CD4-positive, alpha-beta T cell (primary cell): ENCODE results near the gene TNC. TPM values are rescaled to one million over a fixed set of nuclear protein-coding genes. Genes with fewer than 3 reads are reported as not detected.

ENCODE experiments used
- ATAC-seq: fragments of 200-7000 bp; cut with Tn5 transposase; one replicate; pipeline ENCODE4 v1.10.0; 2022; ENCODE audit warnings: mild to moderate bottlenecking; ENCODE audit not compliant: poor library complexity
- CTCF ChIA-PET: fragments of 350-600 bp; sonication (Branson Sonifier 250); formaldehyde crosslinking; loops from one replicate; lab custom pipeline; 2021; ENCODE audit warnings: antibody characterized with exemption, inconsistent platforms; lab: Charles Lee
- POLR2A ChIA-PET: fragments of 350-600 bp; sonication (Branson Sonifier 250); formaldehyde crosslinking; loops from one replicate; lab custom pipeline; 2021; ENCODE audit warnings: antibody characterized with exemption, inconsistent platforms; lab: Charles Lee
- DNase-seq, 14 experiments: peaks; one replicate each; pipeline ENCODE4 v3.0.0-alpha.2; 2013 to 2020; ENCODE audit warnings: mixed read lengths in 2 of 14
- H3K27ac ChIP-seq, 2 donors: one replicate each; pipeline versions ENCODE4 v1.5.1 to v1.7.0; 2013; ENCODE audit warnings: low read length in 2 of 2, low read depth in 1 of 2, mild to moderate bottlenecking in 1 of 2
- H3K27me3 ChIP-seq, 2 experiments: 1 replicate in 1 of 2; 2 replicates in 1 of 2; pipeline versions ENCODE4 v1.6.1 to v1.7.0; 2013; ENCODE audit warnings: low read length in 2 of 2, control low read depth in 1 of 2, mild to moderate bottlenecking in 1 of 2, moderate library complexity in 1 of 2; ENCODE audit not compliant: insufficient read depth in 2 of 2, control insufficient read depth in 1 of 2
- H3K36me3 ChIP-seq: one replicate; pipeline ENCODE4 v1.6.1; 2013; ENCODE audit warnings: low read length, control low read depth; ENCODE audit not compliant: insufficient read depth
- H3K4me1 ChIP-seq: one replicate; pipeline ENCODE4 v1.6.1; 2013; ENCODE audit warnings: low read length, control low read depth; ENCODE audit not compliant: insufficient read depth
- H3K4me3 ChIP-seq: one replicate; pipeline ENCODE4 v1.5.1; 2013; ENCODE audit warnings: mild to moderate bottlenecking, low read length, moderate library complexity
- H3K9me3 ChIP-seq, 2 experiments: 1 replicate in 1 of 2; 2 replicates in 1 of 2; pipeline versions ENCODE4 v1.6.1 to v1.7.0; 2013; ENCODE audit warnings: low read length in 2 of 2, mild to moderate bottlenecking in 2 of 2, control low read depth in 1 of 2, moderate library complexity in 1 of 2; ENCODE audit not compliant: control insufficient read depth in 1 of 2, insufficient read depth in 1 of 2
- H3K27ac Mint-ChIP-seq: one replicate; pipeline ENCODE4 v1.8.0; 2020; ENCODE audit warnings: mixed read lengths
- H3K27me3 Mint-ChIP-seq: one replicate; pipeline ENCODE4 v1.8.0; 2021; ENCODE audit warnings: mixed read lengths
- H3K36me3 Mint-ChIP-seq: one replicate; pipeline ENCODE4 v1.8.0; 2021; ENCODE audit warnings: low read depth, mixed read lengths
- H3K4me1 Mint-ChIP-seq: one replicate; pipeline ENCODE4 v1.8.0; 2021; ENCODE audit warnings: low read depth, mixed read lengths
- H3K4me3 Mint-ChIP-seq: one replicate; pipeline ENCODE4 v1.8.0; 2020; ENCODE audit warnings: mild to moderate bottlenecking, mixed read lengths
- H3K9me3 Mint-ChIP-seq: one replicate; pipeline ENCODE4 v1.8.0; 2020; ENCODE audit warnings: mixed read lengths
- CTCF ChIP-seq: fragments of 200-600 bp; IDR thresholded peaks from one replicate; pipeline ENCODE4 v1.8.0; 2022; ENCODE audit warnings: antibody characterized with exemption, mild to moderate bottlenecking
- intact Hi-C, 2 experiments: fragments of 100-400 bp; cut with DNase I in 1 of 2; cut with micrococcal nuclease in 1 of 2; formaldehyde crosslinking; loops; one replicate each; pipeline versions ENCODE4 v1.15.1 to v1.9.0; 2023 to 2025; cut with DNase I, micrococcal nuclease
- total RNA-seq, 174 experiments: library from RNA in 2 of 174; stranded (reverse) in 2 of 174; gene quantifications; one replicate each; pipeline ENCODE4 v1.2.3 and lab custom pipeline; 2021 to 2026

The TNC gene
- total RNA-seq, 2 experiments from 2014 or later = 0.03 to 0.05 TPM

DNA sequence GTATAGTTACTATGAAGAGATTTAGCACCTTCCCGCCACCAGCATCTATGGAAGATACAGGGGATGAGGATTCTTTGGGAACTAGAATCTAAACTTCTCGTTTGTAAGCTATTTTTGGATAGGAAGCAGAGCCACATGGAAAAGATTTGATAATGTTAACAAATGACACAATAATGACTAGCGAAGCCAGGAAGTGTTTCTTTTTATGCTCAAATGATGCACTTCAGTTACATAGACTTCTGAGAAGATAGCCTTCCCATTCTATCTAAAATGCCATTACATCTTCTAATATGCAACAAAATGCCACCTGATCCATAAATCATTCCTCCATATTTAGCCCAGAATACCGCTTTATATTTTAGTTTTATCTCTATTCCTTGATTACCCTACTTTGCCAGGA lies 17.0 kb upstream of the TNC start:
- H3K9me3 ChIP-seq = no peaks in the 10 kb centered on the region
- no peak overlapping the region for H3K4me3 ChIP-seq
- no peak overlapping the region for H3K27ac Mint-ChIP-seq
- peaks cover 0 to 5% of the 10 kb centered on the region in 2 experiments for H3K27me3 ChIP-seq
- H3K4me1 ChIP-seq = no peaks in the 10 kb centered on the region
- ATAC-seq (no peak), DNase-seq (no peak)
- H3K4me1 Mint-ChIP-seq = no peaks in the 10 kb centered on the region
- peaks cover 20% of the 10 kb centered on the region for H3K27me3 Mint-ChIP-seq
- no peak overlapping the region for H3K27ac ChIP-seq
- H3K9me3 Mint-ChIP-seq = no peaks in the 10 kb centered on the region
- H3K36me3 Mint-ChIP-seq = no peaks in the 10 kb centered on the region
- intact Hi-C loops = no loop called here
- TF ChIP-seq CTCF = no peak
- ChIA-PET POLR2A (no interaction called here), CTCF (no interaction called here)
- H3K4me3 Mint-ChIP-seq = no peak overlapping the region
- no peaks in the 10 kb centered on the region for H3K36me3 ChIP-seq

- CTCF ChIA-PET = no interaction called here
- H3K27ac Mint-ChIP-seq = no peak overlapping the region
These were observed 15.7 kb upstream of the TNC start for GRCh38 chr9:115133649-115134048.

DNA sequence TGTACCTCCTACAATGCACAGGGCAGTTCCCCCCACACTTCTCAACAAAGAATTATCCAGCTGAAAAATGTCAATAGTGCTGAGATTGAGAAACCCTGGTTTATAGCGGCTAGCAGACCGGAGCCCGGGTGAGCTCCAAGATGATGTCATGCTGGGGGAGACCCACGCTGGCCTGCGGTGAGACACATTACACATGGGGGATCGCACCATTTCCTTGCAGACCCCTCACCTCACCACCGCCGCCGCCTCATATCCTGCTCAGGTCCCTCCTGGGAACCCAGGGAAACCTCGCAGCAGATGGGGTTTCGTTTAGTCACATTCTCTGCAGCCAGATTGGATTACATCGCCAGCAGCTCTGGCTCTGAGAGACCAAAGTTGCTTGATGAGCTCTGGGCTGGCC lies 14.7 kb upstream of the TNC start:
- no peak for TF ChIP-seq CTCF
- ChIA-PET POLR2A (no interaction called here), CTCF (no interaction called here)
- no peak for DNase-seq
- Mint-ChIP-seq H3K4me3 (no peak overlapping the region), H3K27me3 (peaks cover 21% of the 10 kb centered on the region), H3K27ac (no peak overlapping the region), H3K9me3 (no peaks in the 10 kb centered on the region), H3K4me1 (no peaks in the 10 kb centered on the region), H3K36me3 (no peaks in the 10 kb centered on the region)
- H3K27me3 ChIP-seq = peaks cover 0 to 5% of the 10 kb centered on the region in 2 experiments
- H3K4me1 ChIP-seq = no peaks in the 10 kb centered on the region
- no peaks in the 10 kb centered on the region for H3K36me3 ChIP-seq
- H3K27ac ChIP-seq = no peak overlapping the region
- no peak overlapping the region for H3K4me3 ChIP-seq
- intact Hi-C loops = no loop called here
- ATAC-seq = no peak
- no peaks in the 10 kb centered on the region for H3K9me3 ChIP-seq

More at GRCh38 chr9:115133649-115134048, 15.7 kb upstream of the TNC start:
- ATAC-seq (no peak), DNase-seq (no peak)
- intact Hi-C loops = no loop called here
- Mint-ChIP-seq H3K4me1 (no peaks in the 10 kb centered on the region), H3K4me3 (no peak overlapping the region), H3K36me3 (no peaks in the 10 kb centered on the region), H3K9me3 (no peaks in the 10 kb centered on the region), H3K27me3 (peaks cover 22% of the 10 kb centered on the region)
- H3K27ac ChIP-seq = no peak overlapping the region
- no peaks in the 10 kb centered on the region for H3K9me3 ChIP-seq
- no peak overlapping the region for H3K4me3 ChIP-seq
- no peaks in the 10 kb centered on the region for H3K4me1 ChIP-seq
- H3K27me3 ChIP-seq = peaks cover 0 to 5% of the 10 kb centered on the region in 2 experiments
- no peak for TF ChIP-seq CTCF
- POLR2A ChIA-PET = no interaction called here
- H3K36me3 ChIP-seq = no peaks in the 10 kb centered on the region
